RWPE1 (cell line): Measurements from ENCODE around the gene PDCD11.

ENCODE experiments used
- CTCF ChIA-PET: fragments of 350-600 bp; sonication (Branson Sonifier 250); formaldehyde crosslinking; extraction: SDS; loops from one replicate; lab custom pipeline; 2021; lab: Yijun Ruan, JAX
- POLR2A ChIA-PET: fragments of 400-600 bp; formaldehyde crosslinking; extraction: SDS; loops from one replicate; lab custom pipeline; 2020; ENCODE audit warnings: antibody characterized with exemption; ENCODE audit not compliant: low non-redundant PET; lab: Yijun Ruan, JAX
- DNase-seq: peaks from one replicate; pipeline ENCODE4 v3.0.0; 2012; ENCODE audit warnings: low spot score
- H3K27ac ChIP-seq: fragments of 450-650 bp; 2 replicates; pipeline ENCODE4 v1.5.1; 2017
- TF ChIP-seq, protein P1 (sequence below): fragments of 450-650 bp; conservative IDR thresholded peaks from 2 replicates; pipeline ENCODE4 v1.5.1; 2017; ENCODE audit warnings: low read depth, mild to moderate bottlenecking

PDCD11 gene

DNA sequence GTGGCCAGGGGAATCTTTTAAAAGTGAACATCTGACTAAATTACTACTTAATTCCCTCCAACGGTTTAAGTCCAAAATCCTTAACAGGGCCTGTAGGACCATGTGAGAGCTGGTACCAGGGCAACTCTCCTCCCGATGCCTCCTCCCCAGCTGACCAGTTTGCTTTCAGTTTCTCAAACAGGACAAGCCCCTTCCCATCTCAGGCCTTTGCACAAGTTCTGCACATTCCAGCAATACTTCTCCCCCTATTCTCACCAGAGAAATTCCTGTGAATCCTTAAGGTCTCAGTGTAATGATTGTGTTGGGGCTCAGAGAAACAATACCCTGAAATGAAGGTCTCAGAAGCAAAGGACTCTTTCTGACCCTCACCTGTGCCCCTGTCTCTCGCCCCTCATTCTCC is 70.3 kb downstream of the PDCD11 start:
- ChIA-PET CTCF (interaction anchor here (0.7 kb wide), 1 partner anchor 265 kb away, joined by 3 read pairs; no protein-coding TSS in a partner anchor), POLR2A (no interaction called here)
- DNase-seq, result no peak
- TF ChIP-seq, protein P1, sequence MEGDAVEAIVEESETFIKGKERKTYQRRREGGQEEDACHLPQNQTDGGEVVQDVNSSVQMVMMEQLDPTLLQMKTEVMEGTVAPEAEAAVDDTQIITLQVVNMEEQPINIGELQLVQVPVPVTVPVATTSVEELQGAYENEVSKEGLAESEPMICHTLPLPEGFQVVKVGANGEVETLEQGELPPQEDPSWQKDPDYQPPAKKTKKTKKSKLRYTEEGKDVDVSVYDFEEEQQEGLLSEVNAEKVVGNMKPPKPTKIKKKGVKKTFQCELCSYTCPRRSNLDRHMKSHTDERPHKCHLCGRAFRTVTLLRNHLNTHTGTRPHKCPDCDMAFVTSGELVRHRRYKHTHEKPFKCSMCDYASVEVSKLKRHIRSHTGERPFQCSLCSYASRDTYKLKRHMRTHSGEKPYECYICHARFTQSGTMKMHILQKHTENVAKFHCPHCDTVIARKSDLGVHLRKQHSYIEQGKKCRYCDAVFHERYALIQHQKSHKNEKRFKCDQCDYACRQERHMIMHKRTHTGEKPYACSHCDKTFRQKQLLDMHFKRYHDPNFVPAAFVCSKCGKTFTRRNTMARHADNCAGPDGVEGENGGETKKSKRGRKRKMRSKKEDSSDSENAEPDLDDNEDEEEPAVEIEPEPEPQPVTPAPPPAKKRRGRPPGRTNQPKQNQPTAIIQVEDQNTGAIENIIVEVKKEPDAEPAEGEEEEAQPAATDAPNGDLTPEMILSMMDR, result no peak
- no peak overlapping the region for H3K27ac ChIP-seq

DNA sequence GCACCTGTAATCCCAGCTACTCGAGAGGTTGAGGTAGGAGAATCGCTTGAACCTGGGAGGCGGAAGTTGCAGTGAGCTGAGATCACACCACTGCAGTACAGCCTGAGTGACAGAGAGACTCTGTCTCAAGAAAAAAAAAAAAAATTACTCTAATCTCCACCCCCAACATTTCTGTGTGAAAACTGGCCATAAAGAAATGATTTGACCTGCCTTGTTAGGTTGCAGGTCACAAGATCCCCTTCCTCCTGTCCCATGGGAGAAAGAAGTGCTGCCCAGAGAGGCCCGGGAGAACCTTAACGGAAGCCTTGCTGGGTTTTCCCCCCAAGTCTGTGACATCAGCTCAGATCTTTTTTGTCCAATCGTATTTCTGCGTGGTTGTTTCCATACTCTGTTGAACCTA is 71.0 kb downstream of the PDCD11 start:
- ChIA-PET CTCF (interaction anchor here (0.7 kb wide), 1 partner anchor 265 kb away, joined by 3 read pairs; no protein-coding TSS in a partner anchor), POLR2A (interaction anchor here (0.7 kb wide), 1 partner anchor 72 kb away, joined by 4 read pairs; no protein-coding TSS in a partner anchor)
- no peak for DNase-seq
- TF ChIP-seq, protein P1, result no peak
- H3K27ac ChIP-seq, result no peak overlapping the region

DNA sequence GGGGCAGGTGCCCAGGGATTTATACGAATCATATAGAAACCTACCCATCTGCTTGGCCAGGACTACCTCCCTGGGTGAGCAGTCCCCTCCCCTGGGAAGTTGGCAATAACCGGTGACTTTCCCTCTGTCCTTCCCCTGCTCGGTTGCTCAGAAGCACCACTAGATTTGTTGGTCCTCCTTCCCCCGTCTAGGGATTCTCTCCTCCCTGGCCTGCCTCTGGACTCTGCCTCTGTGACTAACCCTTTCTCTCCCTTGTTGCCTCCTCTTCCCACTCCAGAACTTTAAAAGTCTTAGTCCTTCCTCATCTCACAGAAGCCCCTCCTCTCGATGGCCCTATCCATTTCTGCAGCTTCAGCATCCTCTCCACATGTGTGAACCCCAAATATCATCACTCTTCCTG is 72.8 kb downstream of the PDCD11 start:
- DNase-seq, result no peak
- H3K27ac ChIP-seq, result no peak overlapping the region
- POLR2A ChIA-PET, result no interaction called here
- CTCF ChIA-PET, result interaction anchor here (0.6 kb wide), 1 partner anchor 431 kb away, joined by 4 read pairs; no protein-coding TSS in a partner anchor
- TF ChIP-seq, protein P1, result no peak

DNA sequence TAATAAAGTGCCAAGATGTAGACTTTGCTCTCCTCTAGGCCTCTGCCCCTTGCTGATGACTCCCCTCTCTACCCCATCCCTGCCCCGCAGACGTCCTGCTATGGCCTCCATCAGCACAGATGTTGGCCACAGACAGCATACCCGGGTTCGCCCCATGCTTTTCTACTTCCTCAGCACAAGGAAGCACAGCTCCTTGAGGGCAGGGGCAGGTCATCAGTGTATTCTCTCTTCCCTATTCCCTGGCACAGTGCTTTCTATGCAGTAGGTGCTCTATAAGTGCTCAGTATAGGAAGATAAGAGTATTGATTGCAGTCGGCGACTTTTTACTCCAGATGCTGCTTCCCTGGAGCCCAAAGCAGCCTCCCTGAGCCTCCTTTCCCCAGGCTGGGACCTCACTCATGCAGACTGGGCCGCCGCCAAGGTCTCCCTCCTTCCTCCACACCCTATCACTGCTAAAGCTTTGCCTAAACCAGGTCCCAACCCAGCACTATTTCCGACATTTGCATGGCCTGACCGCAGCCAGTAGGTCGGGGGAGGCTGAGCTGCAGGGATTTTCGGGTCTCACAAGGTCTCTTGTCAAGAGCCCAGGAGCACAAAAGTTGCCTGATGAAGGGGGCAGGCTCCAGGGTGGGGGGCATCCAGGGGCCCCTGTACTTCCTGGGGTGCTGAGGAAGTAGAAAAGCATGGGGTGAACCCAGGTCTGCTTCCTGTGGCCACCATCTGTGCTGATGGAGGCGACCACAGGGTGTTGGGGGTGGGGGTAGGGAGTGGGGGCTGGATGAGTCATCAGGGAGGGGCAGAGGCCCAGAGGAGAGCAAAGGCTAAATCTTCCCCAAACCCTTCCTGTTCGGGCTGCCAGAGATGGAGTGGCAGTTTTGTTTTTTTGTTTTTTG is 74.6 kb downstream of the PDCD11 start:
- DNase-seq, result no peak
- CTCF ChIA-PET, result interaction anchor here (0.7 kb wide), 1 partner anchor 10 kb away, joined by 4 read pairs; no protein-coding TSS in a partner anchor
- no peak overlapping the region for H3K27ac ChIP-seq
- TF ChIP-seq, protein P1, result no peak
- POLR2A ChIA-PET, result no interaction called here

DNA sequence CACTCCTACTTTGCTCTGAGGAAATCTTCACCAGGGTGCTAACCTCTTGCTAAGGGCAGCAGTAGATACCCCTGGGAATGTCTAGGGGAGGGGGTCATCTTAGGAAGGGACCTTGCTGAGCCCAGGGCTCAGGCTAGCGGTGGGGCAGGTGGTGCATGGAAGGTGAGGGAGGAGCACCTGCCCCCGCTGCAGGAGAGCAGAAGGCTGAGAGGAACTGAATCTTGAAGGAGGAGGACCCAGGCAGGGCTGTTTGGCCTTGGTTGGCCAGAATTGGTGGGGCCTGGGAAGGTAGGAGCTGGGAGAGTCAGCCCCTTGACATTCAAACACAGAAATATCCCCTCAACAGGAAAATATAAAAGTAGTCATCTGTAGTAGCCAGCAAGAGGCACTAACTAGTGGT is 75.6 kb downstream of the PDCD11 start:
- DNase-seq, result no peak
- CTCF ChIA-PET, result interaction anchor here (0.5 kb wide), 1 partner anchor 45 kb away, joined by 3 read pairs; no protein-coding TSS in a partner anchor
- no peak overlapping the region for H3K27ac ChIP-seq
- POLR2A ChIA-PET, result no interaction called here
- TF ChIP-seq, protein P1, result no peak

DNA sequence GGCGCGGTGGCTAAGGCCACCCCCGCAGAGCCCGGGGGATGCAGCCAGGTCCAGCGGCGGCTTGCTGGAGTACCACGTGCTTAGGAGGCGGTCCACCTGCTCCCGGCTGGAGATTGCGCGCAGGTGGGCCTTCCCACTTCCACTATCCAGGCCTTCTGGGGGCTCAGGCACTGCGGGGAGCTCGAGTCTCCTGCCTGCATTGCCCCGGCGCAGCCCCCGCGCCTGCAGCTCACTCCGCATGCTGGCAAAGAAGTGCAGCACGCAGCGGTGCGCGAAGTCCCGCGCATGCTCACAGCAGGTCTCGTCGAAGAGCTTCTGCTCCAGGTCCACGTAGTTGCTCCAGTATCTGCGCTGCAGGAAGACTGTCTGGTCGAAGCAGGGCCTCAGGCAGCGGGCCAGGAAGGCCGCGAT is 76.8 kb downstream of the PDCD11 start:
- TF ChIP-seq, protein P1, result no peak
- ChIA-PET CTCF (no interaction called here), POLR2A (no interaction called here)
- no peak overlapping the region for H3K27ac ChIP-seq
- no peak for DNase-seq
